SK-N-SH treated with all-trans-retinoic acid at 6 μM for 48 hours (cell line): ENCODE measurements around the gene KRT16.
"Not testable (repeated sequence)": the region's sequence is repeated elsewhere in the genome, so short reads cannot be mapped to it uniquely, and the experiment has no call there.

Experiments used
- ATAC-seq: fragments of 200-7000 bp; cut with Tn5 transposase; 3 replicates; pipeline ENCODE4 v1.9.1; 2020; ENCODE audit warnings: mild to moderate bottlenecking, moderate library complexity
- ARNTL ChIP-seq: fragments of 450-650 bp; formaldehyde crosslinking; IDR thresholded peaks from 2 replicates; pipeline ENCODE4 v1.5.0; 2020; ENCODE audit warnings: low read depth, mild to moderate bottlenecking, moderate library complexity, borderline replicate concordance
- BACH2 ChIP-seq: fragments of 250-450 bp; sonication (Bioruptor Pico); IDR thresholded peaks from 2 replicates; pipeline ENCODE4 v1.9.0; 2021; ENCODE audit warnings: mild to moderate bottlenecking, borderline replicate concordance
- GLIS3 ChIP-seq: fragments of 250-450 bp; sonication (Bioruptor Pico); IDR thresholded peaks from 2 replicates; pipeline ENCODE4 v1.5.0; 2020; ENCODE audit warnings: mild to moderate bottlenecking, moderate library complexity
- ISL1 ChIP-seq: fragments of 250-450 bp; sonication (Bioruptor Pico); IDR thresholded peaks from 2 replicates; pipeline ENCODE4 v2.1.2; 2022; ENCODE audit warnings: mild to moderate bottlenecking, moderate library complexity
- OSR1 ChIP-seq: fragments of 250-450 bp; sonication (Bioruptor Pico); IDR thresholded peaks from 2 replicates; pipeline ENCODE4 v1.8.0; 2022; ENCODE audit warnings: moderate library complexity, mild to moderate bottlenecking, inconsistent platforms
- PATZ1 ChIP-seq: fragments of 250-450 bp; sonication (Bioruptor Pico); IDR thresholded peaks from 2 replicates; pipeline ENCODE4 v1.8.0; 2020; ENCODE audit warnings: mild to moderate bottlenecking, moderate library complexity, borderline replicate concordance
- SNAI2 ChIP-seq: fragments of 250-450 bp; sonication (Bioruptor Pico); IDR thresholded peaks from 2 replicates; pipeline ENCODE4 v1.5.0; 2020; ENCODE audit warnings: mild to moderate bottlenecking, moderate library complexity
- TOX ChIP-seq: fragments of 250-450 bp; sonication (Bioruptor Pico); IDR thresholded peaks from 2 replicates; pipeline ENCODE4 v1.8.0; 2021; ENCODE audit warnings: mild to moderate bottlenecking, moderate library complexity, borderline replicate concordance
- ZFP30 ChIP-seq: fragments of 450-650 bp; formaldehyde crosslinking; IDR thresholded peaks from 2 replicates; pipeline ENCODE4 v1.5.0; 2022; ENCODE audit warnings: mild to moderate bottlenecking, moderate library complexity
- ZNF565 ChIP-seq: fragments of 450-650 bp; formaldehyde crosslinking; conservative IDR thresholded peaks from 2 replicates; pipeline ENCODE4 v1.5.0; 2020; ENCODE audit warnings: low read depth, mild to moderate bottlenecking, moderate library complexity
- ZNF70 ChIP-seq: fragments of 450-650 bp; formaldehyde crosslinking; IDR thresholded peaks from 2 replicates; pipeline ENCODE4 v1.5.0; 2020; ENCODE audit warnings: mild to moderate bottlenecking, moderate library complexity
- ZNF8 ChIP-seq: fragments of 450-650 bp; formaldehyde crosslinking; IDR thresholded peaks from 2 replicates; pipeline ENCODE4 v1.5.0; 2020; ENCODE audit warnings: mild to moderate bottlenecking, moderate library complexity
- TF ChIP-seq, protein P1 (sequence below): fragments of 250-450 bp; sonication (Bioruptor Pico); IDR thresholded peaks from 2 replicates; pipeline ENCODE4 v1.5.1; 2020; ENCODE audit warnings: low read depth, mild to moderate bottlenecking, moderate library complexity
- TF ChIP-seq, protein P2 (sequence below): fragments of 250-450 bp; sonication (Bioruptor Pico); IDR thresholded peaks from 2 replicates; pipeline ENCODE4 v1.5.0; 2020; ENCODE audit warnings: mild to moderate bottlenecking, moderate library complexity
- TF ChIP-seq, protein P3 (sequence below): fragments of 250-450 bp; sonication (Bioruptor Pico); IDR thresholded peaks from 2 replicates; pipeline ENCODE4 v1.8.0; 2021; ENCODE audit warnings: low read depth, mild to moderate bottlenecking, moderate library complexity, borderline replicate concordance

KRT16 gene

DNA sequence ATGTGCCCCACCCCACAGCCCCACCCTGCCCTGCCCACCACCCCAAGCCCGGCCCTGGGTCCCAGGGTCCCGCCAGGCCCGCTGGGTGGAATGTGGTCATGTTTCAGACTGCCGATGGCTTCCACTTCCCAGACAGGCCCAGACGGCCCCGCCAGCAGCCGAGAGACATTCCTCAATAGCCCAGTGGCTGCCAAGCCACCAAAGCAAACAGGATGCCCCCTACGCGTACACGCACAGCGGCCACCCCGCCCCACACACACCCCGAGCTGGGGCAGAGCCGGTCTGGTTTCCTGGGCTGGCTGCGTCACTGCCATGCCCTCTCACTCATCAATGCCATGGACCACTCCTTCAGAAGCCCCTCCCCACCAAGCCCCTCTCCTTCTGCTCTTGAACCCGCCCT, 13.0 kb upstream of the KRT16 start:
- TF ChIP-seq SNAI2 (CRISPR knock-in tag) (no peak), ISL1 (CRISPR knock-in tag) (no peak), ZNF70 (CRISPR knock-in tag) (no peak), OSR1 (CRISPR knock-in tag) (no peak), ARNTL (CRISPR knock-in tag) (no peak), GLIS3 (CRISPR knock-in tag) (no peak), ZNF8 (no peak), BACH2 (CRISPR knock-in tag) (no peak), TOX (no peak), PATZ1 (no peak), ZNF565 (CRISPR knock-in tag) (no peak), ZFP30 (no peak)
- TF ChIP-seq, protein P1, sequence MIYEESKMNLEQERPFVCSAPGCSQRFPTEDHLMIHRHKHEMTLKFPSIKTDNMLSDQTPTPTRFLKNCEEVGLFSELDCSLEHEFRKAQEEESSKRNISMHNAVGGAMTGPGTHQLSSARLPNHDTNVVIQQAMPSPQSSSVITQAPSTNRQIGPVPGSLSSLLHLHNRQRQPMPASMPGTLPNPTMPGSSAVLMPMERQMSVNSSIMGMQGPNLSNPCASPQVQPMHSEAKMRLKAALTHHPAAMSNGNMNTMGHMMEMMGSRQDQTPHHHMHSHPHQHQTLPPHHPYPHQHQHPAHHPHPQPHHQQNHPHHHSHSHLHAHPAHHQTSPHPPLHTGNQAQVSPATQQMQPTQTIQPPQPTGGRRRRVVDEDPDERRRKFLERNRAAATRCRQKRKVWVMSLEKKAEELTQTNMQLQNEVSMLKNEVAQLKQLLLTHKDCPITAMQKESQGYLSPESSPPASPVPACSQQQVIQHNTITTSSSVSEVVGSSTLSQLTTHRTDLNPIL = no peak
- TF ChIP-seq, protein P2, sequence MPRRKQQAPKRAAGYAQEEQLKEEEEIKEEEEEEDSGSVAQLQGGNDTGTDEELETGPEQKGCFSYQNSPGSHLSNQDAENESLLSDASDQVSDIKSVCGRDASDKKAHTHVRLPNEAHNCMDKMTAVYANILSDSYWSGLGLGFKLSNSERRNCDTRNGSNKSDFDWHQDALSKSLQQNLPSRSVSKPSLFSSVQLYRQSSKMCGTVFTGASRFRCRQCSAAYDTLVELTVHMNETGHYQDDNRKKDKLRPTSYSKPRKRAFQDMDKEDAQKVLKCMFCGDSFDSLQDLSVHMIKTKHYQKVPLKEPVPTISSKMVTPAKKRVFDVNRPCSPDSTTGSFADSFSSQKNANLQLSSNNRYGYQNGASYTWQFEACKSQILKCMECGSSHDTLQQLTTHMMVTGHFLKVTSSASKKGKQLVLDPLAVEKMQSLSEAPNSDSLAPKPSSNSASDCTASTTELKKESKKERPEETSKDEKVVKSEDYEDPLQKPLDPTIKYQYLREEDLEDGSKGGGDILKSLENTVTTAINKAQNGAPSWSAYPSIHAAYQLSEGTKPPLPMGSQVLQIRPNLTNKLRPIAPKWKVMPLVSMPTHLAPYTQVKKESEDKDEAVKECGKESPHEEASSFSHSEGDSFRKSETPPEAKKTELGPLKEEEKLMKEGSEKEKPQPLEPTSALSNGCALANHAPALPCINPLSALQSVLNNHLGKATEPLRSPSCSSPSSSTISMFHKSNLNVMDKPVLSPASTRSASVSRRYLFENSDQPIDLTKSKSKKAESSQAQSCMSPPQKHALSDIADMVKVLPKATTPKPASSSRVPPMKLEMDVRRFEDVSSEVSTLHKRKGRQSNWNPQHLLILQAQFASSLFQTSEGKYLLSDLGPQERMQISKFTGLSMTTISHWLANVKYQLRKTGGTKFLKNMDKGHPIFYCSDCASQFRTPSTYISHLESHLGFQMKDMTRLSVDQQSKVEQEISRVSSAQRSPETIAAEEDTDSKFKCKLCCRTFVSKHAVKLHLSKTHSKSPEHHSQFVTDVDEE (CRISPR knock-in tag) = no peak
- TF ChIP-seq, protein P3, sequence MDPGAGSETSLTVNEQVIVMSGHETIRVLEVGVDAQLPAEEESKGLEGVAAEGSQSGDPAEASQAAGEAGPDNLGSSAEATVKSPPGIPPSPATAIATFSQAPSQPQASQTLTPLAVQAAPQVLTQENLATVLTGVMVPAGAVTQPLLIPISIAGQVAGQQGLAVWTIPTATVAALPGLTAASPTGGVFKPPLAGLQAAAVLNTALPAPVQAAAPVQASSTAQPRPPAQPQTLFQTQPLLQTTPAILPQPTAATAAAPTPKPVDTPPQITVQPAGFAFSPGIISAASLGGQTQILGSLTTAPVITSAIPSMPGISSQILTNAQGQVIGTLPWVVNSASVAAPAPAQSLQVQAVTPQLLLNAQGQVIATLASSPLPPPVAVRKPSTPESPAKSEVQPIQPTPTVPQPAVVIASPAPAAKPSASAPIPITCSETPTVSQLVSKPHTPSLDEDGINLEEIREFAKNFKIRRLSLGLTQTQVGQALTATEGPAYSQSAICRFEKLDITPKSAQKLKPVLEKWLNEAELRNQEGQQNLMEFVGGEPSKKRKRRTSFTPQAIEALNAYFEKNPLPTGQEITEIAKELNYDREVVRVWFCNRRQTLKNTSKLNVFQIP = no peak
- ATAC-seq = no peak

- no peak for ATAC-seq
- TF ChIP-seq SNAI2 (CRISPR knock-in tag) (no peak), ZNF70 (CRISPR knock-in tag) (no peak), TOX (no peak)
- TF ChIP-seq, protein P2 (CRISPR knock-in tag) = no peak
These were observed 11.9 kb upstream of the KRT16 start, which contains the start of gene KRT17 for GRCh38 chr17:41624208-41625101. Gene KRT17, minus strand, starts transcription at chr17:41624575. Its CDS starts 66 bp downstream, at chr17:41624509.

DNA sequence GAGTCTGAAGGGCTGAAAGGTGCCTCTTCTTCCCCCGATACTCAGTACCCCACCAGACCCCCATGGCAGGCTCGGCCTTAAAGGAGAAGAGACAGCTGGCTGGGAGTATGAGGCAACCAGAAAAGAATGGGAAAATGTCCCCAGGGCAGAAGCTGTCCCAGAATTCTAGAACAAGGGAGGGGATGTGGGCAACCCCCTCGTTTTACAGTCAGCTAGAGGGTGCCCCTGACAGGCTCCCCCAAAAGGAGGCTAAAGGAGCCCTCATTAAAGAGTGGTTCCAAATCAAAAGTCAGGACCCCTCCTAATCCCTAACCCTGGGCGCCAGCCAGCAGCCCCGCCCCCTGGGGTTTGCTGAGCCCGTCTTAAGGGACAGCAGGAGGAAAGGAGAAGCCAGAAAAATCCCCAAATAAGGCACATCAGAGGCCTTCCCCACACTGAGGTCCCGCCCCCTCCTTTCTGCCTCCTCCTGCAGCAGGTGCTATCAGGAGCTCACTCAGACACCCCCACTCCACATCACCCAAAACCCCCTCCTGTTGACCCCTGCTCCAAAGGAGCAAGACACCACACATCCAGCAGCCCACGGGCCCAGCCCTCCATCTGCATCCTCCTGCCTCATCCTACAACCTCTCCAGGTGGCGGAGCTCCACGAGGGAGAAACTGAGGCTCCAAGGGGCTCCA, 10.8 kb upstream of the KRT16 start:
- not testable (repeated sequence) for ATAC-seq

DNA sequence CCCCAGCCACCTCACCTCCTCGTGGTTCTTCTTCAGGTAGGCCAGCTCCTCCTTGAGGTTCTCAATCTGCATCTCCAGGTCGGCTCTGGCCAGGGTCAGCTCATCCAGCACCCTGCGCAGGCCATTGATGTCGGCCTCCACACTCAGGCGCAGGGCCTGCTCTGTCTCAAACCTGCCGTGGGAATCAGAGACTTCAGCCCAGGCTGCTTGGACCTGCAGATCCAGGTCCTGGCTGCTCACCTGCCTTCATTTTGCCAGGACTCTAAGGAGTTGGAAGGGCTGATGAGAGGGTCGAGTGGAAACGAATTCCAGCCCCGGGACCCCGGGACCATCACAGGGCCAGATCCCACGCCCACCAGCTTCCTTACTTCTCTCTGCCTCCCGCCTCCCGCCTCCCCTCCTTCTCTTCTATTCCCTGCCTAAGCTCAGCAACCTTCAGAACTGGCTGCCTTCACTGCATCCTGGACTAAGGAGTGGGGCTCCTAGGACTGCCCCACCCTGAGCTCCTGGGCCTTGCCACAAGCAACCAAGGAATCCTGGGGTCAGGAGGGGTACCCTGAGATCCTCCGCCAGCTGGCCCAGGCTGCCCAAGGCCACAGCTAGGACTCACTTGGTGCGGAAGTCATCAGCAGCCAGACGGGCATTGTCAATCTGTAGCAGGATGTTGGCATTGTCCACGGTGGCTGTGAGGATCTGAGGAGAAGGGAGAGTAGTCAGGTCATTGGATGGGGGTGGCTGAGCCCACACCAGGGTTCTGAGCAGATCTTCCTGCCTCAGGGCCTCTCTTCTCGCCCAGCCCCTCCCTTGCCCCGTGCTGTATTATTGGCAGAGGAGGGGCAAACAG, 10.0 kb upstream of the KRT16 start:
- not testable (repeated sequence) for ATAC-seq
